Activated naive CD4-positive, alpha-beta T cell treated with anti-CD3 and anti-CD28 coated beads for 36 hours (primary cell): ENCODE results near the gene ITGB1BP1. TPM values are rescaled to one million over a fixed set of nuclear protein-coding genes. Genes with fewer than 3 reads are reported as not detected.

ENCODE experiments used
- CTCF ChIA-PET: fragments of 350-600 bp; sonication (Branson Sonifier 250); formaldehyde crosslinking; loops from one replicate; lab custom pipeline; 2021; ENCODE audit warnings: antibody characterized with exemption; lab: Charles Lee
- DNase-seq: peaks from one replicate; pipeline ENCODE4 v3.0.0-alpha.2; 2020
- H3K27ac Mint-ChIP-seq: one replicate; pipeline ENCODE4 v1.8.0; 2021; ENCODE audit warnings: mild to moderate bottlenecking, mixed read lengths
- H3K27me3 Mint-ChIP-seq: one replicate; pipeline ENCODE4 v1.8.0; 2021; ENCODE audit warnings: low read depth, mixed read lengths
- H3K36me3 Mint-ChIP-seq: one replicate; pipeline ENCODE4 v1.8.0; 2021; ENCODE audit warnings: low read depth, mixed read lengths
- H3K4me1 Mint-ChIP-seq: one replicate; pipeline ENCODE4 v1.8.0; 2021; ENCODE audit warnings: low read depth, mixed read lengths
- H3K4me3 Mint-ChIP-seq: one replicate; pipeline ENCODE4 v1.8.0; 2021; ENCODE audit warnings: mild to moderate bottlenecking, moderate library complexity, mixed read lengths
- H3K9me3 Mint-ChIP-seq: one replicate; pipeline ENCODE4 v1.8.0; 2021; ENCODE audit warnings: mixed read lengths
- intact Hi-C: fragments of 100-400 bp; cut with micrococcal nuclease; formaldehyde crosslinking; loops from one replicate; pipeline ENCODE4 v1.15.1; 2023
- total RNA-seq, 2 experiments: library from RNA; stranded (reverse); gene quantifications; one replicate each; pipeline ENCODE4 v1.2.3, GENCODE V29; 2021

ITGB1BP1 gene
- total RNA-seq, 2 experiments from 2014 or later: 97.2 to 97.4 TPM

- intact Hi-C loops: no loop called here
- H3K36me3 Mint-ChIP-seq: no peaks in the 10 kb centered on the region
- CTCF ChIA-PET: no interaction called here
Observed at GRCh38 chr2:9378433-9379390, 44.6 kb downstream of the ITGB1BP1 start.

GRCh38 chr2:9377461-9378097, 45.7 kb downstream of the ITGB1BP1 start:
- DNase-seq: no peak
- Mint-ChIP-seq H3K9me3 (no peaks in the 10 kb centered on the region), H3K36me3 (no peaks in the 10 kb centered on the region), H3K27ac (no peak overlapping the region), H3K4me1 (no peaks in the 10 kb centered on the region), H3K27me3 (no peaks in the 10 kb centered on the region), H3K4me3 (no peak overlapping the region)
- intact Hi-C loops: no loop called here
- CTCF ChIA-PET: no interaction called here

More at GRCh38 chr2:9378433-9379390, 44.6 kb downstream of the ITGB1BP1 start:
- DNase-seq: no peak
- Mint-ChIP-seq H3K27ac (no peak overlapping the region), H3K4me1 (no peaks in the 10 kb centered on the region), H3K27me3 (no peaks in the 10 kb centered on the region), H3K9me3 (no peaks in the 10 kb centered on the region), H3K4me3 (no peak overlapping the region)

GRCh38 chr2:9375857-9376428, 47.4 kb downstream of the ITGB1BP1 start:
- Mint-ChIP-seq H3K36me3 (no peaks in the 10 kb centered on the region), H3K4me1 (no peaks in the 10 kb centered on the region), H3K27ac (no peak overlapping the region), H3K4me3 (no peak overlapping the region), H3K27me3 (no peaks in the 10 kb centered on the region), H3K9me3 (no peaks in the 10 kb centered on the region)
- intact Hi-C loops: no loop called here
- CTCF ChIA-PET: no interaction called here
- no peak for DNase-seq

GRCh38 chr2:9374071-9374730, 49.1 kb downstream of the ITGB1BP1 start:
- intact Hi-C loops: no loop called here
- no peak for DNase-seq

GRCh38 chr2:9373476-9373875, 49.9 kb downstream of the ITGB1BP1 start:
- Mint-ChIP-seq H3K27me3 (no peaks in the 10 kb centered on the region), H3K4me3 (no peak overlapping the region), H3K4me1 (no peaks in the 10 kb centered on the region), H3K9me3 (no peaks in the 10 kb centered on the region), H3K36me3 (no peaks in the 10 kb centered on the region), H3K27ac (no peak overlapping the region)
- intact Hi-C loops: no loop called here
- DNase-seq: no peak
- CTCF ChIA-PET: no interaction called here

More at GRCh38 chr2:9374071-9374730, 49.1 kb downstream of the ITGB1BP1 start:
- no peaks in the 10 kb centered on the region for H3K27me3 Mint-ChIP-seq
- CTCF ChIA-PET: no interaction called here
- no peak overlapping the region for H3K27ac Mint-ChIP-seq
- H3K4me3 Mint-ChIP-seq: no peak overlapping the region
- no peaks in the 10 kb centered on the region for H3K4me1 Mint-ChIP-seq
- no peaks in the 10 kb centered on the region for H3K36me3 Mint-ChIP-seq
- no peaks in the 10 kb centered on the region for H3K9me3 Mint-ChIP-seq

- no peak overlapping the region for H3K27ac Mint-ChIP-seq
- no peak overlapping the region for H3K4me3 Mint-ChIP-seq
- no peaks in the 10 kb centered on the region for H3K36me3 Mint-ChIP-seq
- CTCF ChIA-PET: no interaction called here
- H3K9me3 Mint-ChIP-seq: no peaks in the 10 kb centered on the region
- DNase-seq: no peak
- intact Hi-C loops: no loop called here
- no peaks in the 10 kb centered on the region for H3K4me1 Mint-ChIP-seq
- H3K27me3 Mint-ChIP-seq: no peaks in the 10 kb centered on the region
Observed at GRCh38 chr2:9373047-9373446, 50.3 kb downstream of the ITGB1BP1 start.

- Mint-ChIP-seq H3K36me3 (no peaks in the 10 kb centered on the region), H3K9me3 (no peaks in the 10 kb centered on the region), H3K4me3 (no peak overlapping the region), H3K27ac (no peak overlapping the region), H3K27me3 (no peaks in the 10 kb centered on the region), H3K4me1 (no peaks in the 10 kb centered on the region)
- CTCF ChIA-PET: interaction anchor here (1.2 to 1.6 kb wide), 2 partner anchors 227 to 229 kb away, joined by 3 to 7 read pairs; no protein-coding TSS in a partner anchor
- no peak for DNase-seq
- intact Hi-C loops: loop anchor here (1.0 kb wide), 1 partner anchor 228 kb away; no protein-coding TSS in a partner anchor
Observed at GRCh38 chr2:9370746-9371145, 52.6 kb downstream of the ITGB1BP1 start.

- Mint-ChIP-seq H3K27me3 (peaks cover 2% of the 10 kb centered on the region), H3K4me3 (no peak overlapping the region), H3K4me1 (no peaks in the 10 kb centered on the region), H3K27ac (no peak overlapping the region), H3K9me3 (no peaks in the 10 kb centered on the region), H3K36me3 (no peaks in the 10 kb centered on the region)
- intact Hi-C loops: no loop called here
- DNase-seq: no peak
- CTCF ChIA-PET: interaction anchor here (1.5 kb wide), 1 partner anchor 223 kb away, joined by 4 read pairs; no protein-coding TSS in a partner anchor
Observed at GRCh38 chr2:9366026-9366425, 57.3 kb downstream of the ITGB1BP1 start.

- DNase-seq: no peak
- Mint-ChIP-seq H3K9me3 (no peaks in the 10 kb centered on the region), H3K27me3 (peaks cover 2% of the 10 kb centered on the region), H3K36me3 (no peaks in the 10 kb centered on the region), H3K4me1 (no peaks in the 10 kb centered on the region), H3K27ac (no peak overlapping the region), H3K4me3 (no peak overlapping the region)
- CTCF ChIA-PET: interaction anchor here (1.5 kb wide), 1 partner anchor 222 kb away, joined by 4 read pairs; no protein-coding TSS in a partner anchor
- intact Hi-C loops: no loop called here
Observed at GRCh38 chr2:9365498-9366019, 57.8 kb downstream of the ITGB1BP1 start.

- DNase-seq: no peak
- Mint-ChIP-seq H3K36me3 (no peaks in the 10 kb centered on the region), H3K27me3 (peaks cover 2% of the 10 kb centered on the region), H3K27ac (no peak overlapping the region), H3K4me1 (no peaks in the 10 kb centered on the region), H3K4me3 (no peak overlapping the region), H3K9me3 (no peaks in the 10 kb centered on the region)
- intact Hi-C loops: no loop called here
- CTCF ChIA-PET: interaction anchor here (0.6 to 0.9 kb wide), 3 partner anchors 24 to 179 kb away, joined by 3 to 4 read pairs (median 3); no protein-coding TSS in a partner anchor
Observed at GRCh38 chr2:9364791-9365497, 58.4 kb downstream of the ITGB1BP1 start.

- no peaks in the 10 kb centered on the region for H3K36me3 Mint-ChIP-seq
- H3K4me1 Mint-ChIP-seq: no peaks in the 10 kb centered on the region
- CTCF ChIA-PET: interaction anchor here (0.6 to 0.9 kb wide), 3 partner anchors 25 to 179 kb away, joined by 3 to 4 read pairs (median 3); no protein-coding TSS in a partner anchor
- H3K9me3 Mint-ChIP-seq: no peaks in the 10 kb centered on the region
- no peak overlapping the region for H3K4me3 Mint-ChIP-seq
- H3K27ac Mint-ChIP-seq: no peak overlapping the region
- intact Hi-C loops: no loop called here
- peaks cover 2% of the 10 kb centered on the region for H3K27me3 Mint-ChIP-seq
- no peak for DNase-seq
Observed at GRCh38 chr2:9364373-9364772, 59.0 kb downstream of the ITGB1BP1 start.
